Measurements from ENCODE around the gene ZBTB5.
A peak's percentile ranks its signal among the peaks of the same experiment; 100 is the strongest.

DNA sequence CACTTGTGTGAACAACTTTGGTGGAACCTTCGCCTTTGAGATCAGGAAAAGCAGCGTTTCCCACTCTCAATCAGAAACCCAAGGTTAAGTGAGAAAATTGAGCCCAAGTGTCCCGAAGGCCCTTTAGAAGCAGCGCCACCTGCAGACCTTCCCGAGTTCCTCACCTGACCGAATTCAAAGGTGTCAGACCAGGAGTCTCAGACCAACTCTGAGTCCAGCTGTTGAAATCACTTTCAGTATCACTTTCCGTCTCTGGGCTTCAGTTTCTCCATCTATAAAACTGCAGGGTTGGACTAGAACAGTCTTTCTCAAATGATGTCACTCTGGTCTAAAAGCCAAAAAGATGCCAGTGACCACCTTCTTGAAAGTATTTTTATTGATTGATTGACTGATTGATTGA is 74.5 kb downstream of the ZBTB5 start:
- TF ChIP-seq, protein P1, sequence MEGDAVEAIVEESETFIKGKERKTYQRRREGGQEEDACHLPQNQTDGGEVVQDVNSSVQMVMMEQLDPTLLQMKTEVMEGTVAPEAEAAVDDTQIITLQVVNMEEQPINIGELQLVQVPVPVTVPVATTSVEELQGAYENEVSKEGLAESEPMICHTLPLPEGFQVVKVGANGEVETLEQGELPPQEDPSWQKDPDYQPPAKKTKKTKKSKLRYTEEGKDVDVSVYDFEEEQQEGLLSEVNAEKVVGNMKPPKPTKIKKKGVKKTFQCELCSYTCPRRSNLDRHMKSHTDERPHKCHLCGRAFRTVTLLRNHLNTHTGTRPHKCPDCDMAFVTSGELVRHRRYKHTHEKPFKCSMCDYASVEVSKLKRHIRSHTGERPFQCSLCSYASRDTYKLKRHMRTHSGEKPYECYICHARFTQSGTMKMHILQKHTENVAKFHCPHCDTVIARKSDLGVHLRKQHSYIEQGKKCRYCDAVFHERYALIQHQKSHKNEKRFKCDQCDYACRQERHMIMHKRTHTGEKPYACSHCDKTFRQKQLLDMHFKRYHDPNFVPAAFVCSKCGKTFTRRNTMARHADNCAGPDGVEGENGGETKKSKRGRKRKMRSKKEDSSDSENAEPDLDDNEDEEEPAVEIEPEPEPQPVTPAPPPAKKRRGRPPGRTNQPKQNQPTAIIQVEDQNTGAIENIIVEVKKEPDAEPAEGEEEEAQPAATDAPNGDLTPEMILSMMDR (IDR thresholded peaks at IDR 0.05; ENCODE audit: extremely low read depth in 1 of 2, insufficient read depth in 1 of 2, low read depth in 1 of 2, low read length in 2 of 2): peak; percentile 18 to 30
- TF ChIP-seq MYC (IDR thresholded peaks at IDR 0.05; ENCODE audit: low read depth, low read length) (no peak), JUN (IDR thresholded peaks at IDR 0.05; ENCODE audit: borderline replicate concordance, insufficient read depth, insufficient read length, low read depth) (no peak), POLR2A (IDR thresholded peaks at IDR 0.05; ENCODE audit: low read depth, low read length) (no peak), POLR2AphosphoS5 (IDR thresholded peaks at IDR 0.05; ENCODE audit: insufficient read depth, low read depth, low read length) (no peak)

Data from endothelial cell of umbilical vein (primary cell).